Central memory CD8-positive, alpha-beta T cell (primary cell): Measurements from ENCODE around the gene CCL5.

Experiments
- ATAC-seq: fragments of 150-1000 bp; cut with Tn5 transposase; replicated peaks from 2 replicates; pipeline ENCODE4 v1.10.0; 2022; ENCODE audit warnings: mild to moderate bottlenecking, moderate FRiP score, moderate number of reproducible peaks; ENCODE audit not compliant: poor library complexity, severe bottlenecking; ENCODE audit errors: extremely low read depth
- DNase-seq, 2 donors: peaks; one replicate each; pipeline ENCODE4 v3.0.0; 2021; ENCODE audit warnings: low spot score in 2 of 2
- H3K27ac Mint-ChIP-seq: one replicate; pipeline ENCODE4 v1.8.0; 2022; ENCODE audit warnings: low read depth, mild to moderate bottlenecking, moderate library complexity, mixed read lengths
- H3K27me3 Mint-ChIP-seq: one replicate; pipeline ENCODE4 v1.8.0; 2022; ENCODE audit warnings: mixed read lengths
- H3K36me3 Mint-ChIP-seq: one replicate; pipeline ENCODE4 v1.8.0; 2022; ENCODE audit warnings: mild to moderate bottlenecking, moderate library complexity, mixed read lengths; ENCODE audit not compliant: insufficient read depth
- H3K4me1 Mint-ChIP-seq: one replicate; pipeline ENCODE4 v1.8.0; 2022; ENCODE audit warnings: mixed read lengths
- H3K4me3 Mint-ChIP-seq: one replicate; pipeline ENCODE4 v1.8.0; 2022; ENCODE audit warnings: mild to moderate bottlenecking, moderate library complexity, mixed read lengths
- H3K9me3 Mint-ChIP-seq: one replicate; pipeline ENCODE4 v1.8.0; 2022; ENCODE audit warnings: mixed read lengths

CCL5 gene

DNA sequence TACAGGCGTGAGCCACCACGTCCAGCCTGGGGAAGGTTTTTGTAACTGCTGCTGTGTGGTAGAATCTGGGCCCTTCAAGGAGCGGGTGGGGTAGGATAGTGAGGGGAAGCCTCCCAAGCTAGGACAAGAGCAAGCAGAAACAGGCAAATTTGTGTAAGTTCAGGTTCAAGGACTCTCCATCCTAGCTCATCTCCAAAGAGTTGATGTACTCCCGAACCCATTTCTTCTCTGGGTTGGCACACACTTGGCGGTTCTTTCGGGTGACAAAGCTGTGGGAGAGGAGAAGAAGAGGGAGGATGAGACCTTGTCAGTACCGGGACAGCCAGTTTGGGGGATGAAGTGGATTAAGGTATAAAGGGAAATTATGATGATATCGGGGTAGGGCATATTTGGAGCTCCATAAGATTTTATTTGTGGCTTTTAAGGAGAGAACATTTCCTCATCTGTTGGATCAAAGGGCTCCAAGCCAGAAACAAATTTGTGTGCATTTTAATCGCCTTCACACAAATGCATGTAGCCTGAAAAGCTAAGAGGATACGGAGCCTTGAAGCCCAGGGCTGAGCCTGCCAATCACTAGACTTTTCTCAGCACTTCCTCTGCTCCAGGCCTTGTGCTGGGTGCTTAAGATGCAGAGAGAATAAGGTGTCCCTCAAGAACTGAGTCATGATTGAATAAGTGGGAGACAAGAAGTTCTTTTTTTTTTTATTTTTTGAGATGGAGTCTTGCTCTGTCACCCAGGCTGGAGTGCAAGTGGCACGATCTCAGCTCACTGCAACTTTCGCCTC is 7.8 kb downstream of the CCL5 start:
- DNase-seq (no peak), ATAC-seq (no peak)
- Mint-ChIP-seq H3K27me3 (no peaks in the 10 kb centered on the region), H3K36me3 (peaks cover 68% of the 10 kb centered on the region), H3K27ac (peak overlapping the region; percentile 68), H3K9me3 (no peaks in the 10 kb centered on the region), H3K4me1 (peaks cover 60% of the 10 kb centered on the region), H3K4me3 (peak overlapping the region; percentile 18)

DNA sequence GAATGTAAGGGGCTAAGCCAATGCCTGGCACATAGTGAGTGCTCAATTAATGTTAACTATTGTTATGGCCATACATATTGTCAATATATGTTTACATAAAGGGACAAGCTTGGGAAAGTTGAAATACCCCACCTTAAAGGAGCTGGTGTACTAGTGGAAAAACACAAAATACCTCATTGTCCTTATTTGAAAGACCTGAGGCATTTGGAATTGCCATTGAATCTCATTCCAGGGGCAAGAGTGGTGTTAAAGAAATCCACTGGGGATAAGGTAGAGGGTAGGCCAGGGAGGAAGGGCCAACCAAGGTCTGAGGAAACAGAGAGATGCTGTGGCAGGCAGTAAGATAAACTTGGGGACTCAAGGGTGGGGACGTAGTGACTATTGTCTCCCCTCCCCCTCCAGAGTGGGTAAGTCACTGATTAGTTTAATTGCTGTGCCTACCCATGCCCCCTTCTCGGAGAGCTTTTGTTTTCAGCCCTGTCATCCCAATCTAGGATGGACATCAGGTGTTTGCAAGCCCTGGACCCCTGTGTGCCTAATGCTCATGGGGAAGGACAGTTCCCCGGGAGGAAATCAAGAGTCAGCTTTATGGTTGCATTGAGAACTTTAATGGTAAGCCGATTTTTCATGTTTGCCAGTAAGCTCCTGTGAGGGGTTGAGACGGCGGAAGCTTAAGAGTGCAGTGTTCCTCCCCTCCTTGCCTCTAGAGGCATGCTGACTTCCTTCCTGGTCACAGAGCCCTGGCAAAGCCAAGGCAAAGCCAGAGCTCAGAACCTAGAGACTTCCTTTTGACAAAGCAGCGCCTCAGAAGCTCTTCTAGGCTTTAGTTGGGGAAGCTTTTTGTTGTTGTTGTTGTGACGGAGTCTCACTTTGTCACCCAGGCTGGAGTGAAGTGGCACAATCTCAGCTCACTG is 9.0 kb downstream of the CCL5 start:
- Mint-ChIP-seq H3K27ac (peak overlapping the region; percentile 9), H3K9me3 (no peaks in the 10 kb centered on the region), H3K27me3 (no peaks in the 10 kb centered on the region), H3K4me3 (no peak overlapping the region), H3K36me3 (peaks cover 62% of the 10 kb centered on the region), H3K4me1 (peaks cover 56% of the 10 kb centered on the region)
- DNase-seq = no peak
- no peak for ATAC-seq

DNA sequence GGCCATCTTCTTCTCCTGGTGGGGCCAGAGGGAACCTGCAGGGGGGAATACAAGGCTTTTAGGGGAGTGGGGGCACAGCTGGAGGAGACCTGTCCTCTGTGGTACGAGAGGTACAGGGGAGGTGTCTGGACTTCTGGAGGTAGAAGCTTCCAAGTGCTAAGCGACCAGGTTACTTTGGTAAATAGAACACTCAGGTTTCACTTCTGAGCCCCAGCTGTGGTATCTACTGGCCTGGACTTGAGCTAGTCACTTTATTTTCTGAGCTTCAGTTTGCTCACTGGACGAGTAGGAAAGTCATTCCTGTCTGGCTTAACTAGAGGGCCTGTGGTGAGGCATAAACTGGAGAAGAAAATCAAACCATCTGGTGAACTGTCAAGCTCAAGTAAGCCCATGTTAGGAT is 11.4 kb downstream of the CCL5 start, which contains the start of gene HEATR9:
HEATR9 (minus strand) TSS at position 155 of the 400 bp plus-strand sequence; CDS start at position 6, 149 bp downstream.
- no peaks in the 10 kb centered on the region for H3K9me3 Mint-ChIP-seq
- DNase-seq (no peak), ATAC-seq (no peak)
- H3K36me3 Mint-ChIP-seq = peaks cover 43% of the 10 kb centered on the region
- no peaks in the 10 kb centered on the region for H3K27me3 Mint-ChIP-seq
- no peak within 1 kb of the TSS for H3K4me3 Mint-ChIP-seq
- peak within 1 kb of the TSS; percentile 9 for H3K27ac Mint-ChIP-seq
- peaks cover 51% of the 10 kb centered on the region for H3K4me1 Mint-ChIP-seq

DNA sequence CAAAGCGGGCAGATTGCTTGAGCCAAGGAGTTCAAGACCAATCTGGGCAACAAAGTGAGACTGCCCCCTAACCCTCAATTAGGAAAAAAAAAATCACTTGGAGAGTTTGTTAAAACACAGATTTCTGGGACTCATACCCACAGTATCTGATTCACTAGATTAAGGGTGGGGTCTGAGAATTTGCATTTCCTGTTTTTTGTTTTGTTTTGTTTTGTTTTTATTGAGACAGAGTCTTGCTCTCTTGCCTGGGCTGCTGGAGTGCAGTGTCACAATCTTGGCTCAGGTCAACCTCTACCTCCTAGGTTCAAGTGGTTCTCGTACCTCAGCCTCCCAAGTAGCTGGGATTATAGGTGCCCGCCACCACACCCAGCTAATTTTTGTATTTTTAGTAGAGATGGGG is 12.6 kb downstream of the CCL5 start:
- DNase-seq (no peak), ATAC-seq (no peak)
- Mint-ChIP-seq H3K36me3 (peaks cover 32% of the 10 kb centered on the region), H3K27me3 (no peaks in the 10 kb centered on the region), H3K4me1 (peaks cover 44% of the 10 kb centered on the region), H3K4me3 (no peak overlapping the region), H3K27ac (no peak overlapping the region), H3K9me3 (no peaks in the 10 kb centered on the region)

DNA sequence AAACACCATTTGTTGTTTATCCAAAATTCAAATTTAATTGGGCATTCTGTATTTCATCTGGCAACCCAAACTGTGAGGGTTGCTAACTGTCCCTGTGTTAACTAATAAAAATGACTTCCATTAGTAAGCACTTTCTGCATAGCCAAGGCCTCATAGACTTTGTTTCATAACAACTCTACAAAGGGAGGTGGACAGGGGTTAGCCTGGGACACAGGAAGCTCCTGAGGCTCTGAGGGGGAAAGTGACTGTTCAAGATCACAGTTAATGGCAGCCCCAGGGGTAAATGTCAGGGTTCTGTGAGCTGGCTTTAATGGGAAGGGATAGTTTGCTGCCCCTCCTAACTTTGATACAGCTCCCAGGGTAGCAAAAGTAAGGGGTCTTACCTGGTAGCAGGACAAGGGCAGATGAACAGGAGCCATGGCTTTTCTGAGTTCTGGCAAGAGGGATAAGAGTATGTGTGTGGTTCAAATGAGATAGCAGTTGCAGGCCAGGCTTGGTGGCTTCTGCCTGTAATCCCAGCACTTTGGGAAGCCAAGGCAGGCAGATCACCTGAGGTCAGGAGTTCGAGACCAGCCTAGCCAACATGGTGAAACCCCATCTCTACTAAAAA is 13.7 kb downstream of the CCL5 start:
- peaks cover 23% of the 10 kb centered on the region for H3K36me3 Mint-ChIP-seq
- ATAC-seq (no peak), DNase-seq (no peak)
- H3K9me3 Mint-ChIP-seq = no peaks in the 10 kb centered on the region
- H3K27me3 Mint-ChIP-seq = no peaks in the 10 kb centered on the region
- H3K27ac Mint-ChIP-seq = peak overlapping the region; percentile 44
- H3K4me1 Mint-ChIP-seq = peaks cover 37% of the 10 kb centered on the region
- H3K4me3 Mint-ChIP-seq = no peak overlapping the region

DNA sequence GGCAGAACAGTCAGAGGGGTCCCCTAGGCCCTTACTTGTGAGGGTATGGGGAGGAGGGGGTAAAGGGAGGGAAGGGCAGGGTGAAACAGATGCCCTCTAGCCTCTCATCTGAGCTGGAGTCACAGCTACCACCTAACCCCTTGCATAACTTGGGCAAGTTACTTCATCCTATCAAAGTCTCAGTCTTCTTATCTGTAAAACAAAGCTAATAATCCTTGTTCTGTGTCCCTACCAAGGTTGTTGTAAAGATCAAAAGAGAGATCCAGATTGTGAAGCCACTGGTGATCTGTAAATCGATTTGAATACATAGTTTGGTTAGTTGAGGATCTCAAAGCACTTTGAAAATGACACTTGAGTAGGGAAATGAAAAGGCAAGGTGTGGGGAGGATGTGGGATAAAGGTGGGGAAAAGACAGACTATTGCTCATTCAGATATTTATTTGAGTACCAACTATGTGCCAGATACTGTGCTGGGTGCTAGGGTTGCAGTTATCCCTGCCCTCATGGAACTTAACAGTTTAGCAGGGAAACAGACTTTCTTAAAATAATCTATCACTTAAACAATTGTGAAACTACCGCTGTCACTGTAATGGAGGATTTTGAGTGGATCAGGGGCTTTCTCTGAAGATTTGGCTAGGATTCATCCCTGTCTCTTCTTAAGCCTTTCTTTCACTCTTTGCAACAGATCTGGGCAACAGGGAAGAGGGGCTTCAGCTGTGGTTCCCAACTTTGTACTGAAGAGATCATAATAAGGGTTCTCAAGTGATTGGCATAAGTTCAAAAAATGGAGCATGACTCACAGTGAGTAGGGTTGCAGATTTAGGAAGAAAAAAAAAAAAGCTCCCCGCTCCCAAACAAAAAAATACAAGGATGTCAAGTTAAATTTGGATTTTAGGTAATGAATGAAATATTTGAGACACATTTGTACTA is 14.5 kb downstream of the CCL5 start:
- no peak for DNase-seq
- H3K27me3 Mint-ChIP-seq = no peaks in the 10 kb centered on the region
- peak overlapping the region; percentile 44 for H3K27ac Mint-ChIP-seq
- H3K36me3 Mint-ChIP-seq = peaks cover 19% of the 10 kb centered on the region
- no peak for ATAC-seq
- H3K4me1 Mint-ChIP-seq = peaks cover 29% of the 10 kb centered on the region
- H3K4me3 Mint-ChIP-seq = no peak overlapping the region
- no peaks in the 10 kb centered on the region for H3K9me3 Mint-ChIP-seq

DNA sequence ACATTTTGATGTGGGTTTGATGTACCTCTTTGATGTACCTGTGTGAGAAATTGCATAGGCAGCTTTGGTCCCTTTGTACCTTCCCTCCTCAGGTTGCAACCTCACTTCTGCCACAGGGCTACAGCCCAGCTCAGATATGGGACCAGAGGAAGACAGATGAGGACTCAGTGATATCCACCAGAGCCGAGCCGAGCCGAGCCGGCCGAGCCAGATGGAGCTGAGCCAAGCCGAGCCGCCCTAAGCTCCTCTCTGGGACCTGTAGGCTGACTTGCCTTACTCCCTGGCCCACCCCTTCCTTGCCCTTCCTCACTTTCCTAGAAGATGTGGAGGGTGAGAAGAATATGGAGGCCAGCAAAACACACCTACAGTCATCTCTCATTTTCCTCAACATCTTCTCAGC is 15.3 kb downstream of the CCL5 start:
- Mint-ChIP-seq H3K36me3 (peaks cover 15% of the 10 kb centered on the region), H3K27ac (no peak overlapping the region), H3K4me1 (peaks cover 26% of the 10 kb centered on the region), H3K4me3 (no peak overlapping the region), H3K27me3 (no peaks in the 10 kb centered on the region), H3K9me3 (no peaks in the 10 kb centered on the region)
- ATAC-seq (no peak), DNase-seq (no peak)

DNA sequence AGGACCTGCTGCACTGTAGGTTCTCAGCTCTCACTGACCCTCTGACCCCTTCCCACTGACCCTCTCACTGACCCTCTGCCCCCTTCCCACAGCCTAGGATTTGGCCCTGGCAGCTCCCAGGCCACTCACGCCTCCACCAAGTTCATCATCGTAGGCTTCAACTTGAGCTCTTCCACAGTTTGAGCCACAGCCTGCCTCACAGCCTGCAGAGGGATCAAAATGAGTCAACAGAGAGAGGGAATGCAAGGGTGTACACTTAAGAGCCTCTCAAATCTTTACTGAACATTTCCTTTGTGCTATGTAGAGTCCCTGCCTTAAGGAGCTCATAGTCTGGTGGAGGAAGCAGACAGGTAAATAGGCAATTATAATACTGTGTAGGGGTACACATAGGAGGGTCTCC is 23.6 kb downstream of the CCL5 start:
- ATAC-seq = no peak

DNA sequence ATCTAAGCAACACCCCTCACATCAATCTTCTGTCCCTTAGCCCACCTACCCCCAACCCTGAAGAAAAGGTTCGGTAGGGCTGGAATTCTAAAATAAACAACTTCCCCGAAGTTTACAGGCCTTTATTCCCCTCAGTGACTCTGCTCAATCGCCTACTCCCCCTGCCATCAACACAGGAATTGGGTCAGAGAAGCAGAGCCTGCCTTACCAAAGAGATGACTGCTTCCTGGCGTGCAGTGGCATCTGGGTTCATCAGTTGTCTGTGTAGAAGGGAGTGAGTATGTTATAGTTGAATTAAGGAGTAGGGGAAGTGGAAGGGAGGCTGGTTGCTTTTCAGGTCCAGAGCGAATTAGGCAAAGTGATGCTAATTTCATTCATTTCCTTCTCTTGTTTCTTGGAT is 24.2 kb downstream of the CCL5 start:
- H3K4me3 Mint-ChIP-seq = no peak overlapping the region
- peaks cover 31% of the 10 kb centered on the region for H3K4me1 Mint-ChIP-seq
- no peaks in the 10 kb centered on the region for H3K9me3 Mint-ChIP-seq
- peaks cover 5% of the 10 kb centered on the region for H3K36me3 Mint-ChIP-seq
- DNase-seq (no peak), ATAC-seq (no peak)
- no peaks in the 10 kb centered on the region for H3K27me3 Mint-ChIP-seq
- H3K27ac Mint-ChIP-seq = peak overlapping the region; percentile 17

More for the DNA sequence above, 23.6 kb downstream of the CCL5 start:
- no peak overlapping the region for H3K4me3 Mint-ChIP-seq
- no peak for DNase-seq
- H3K4me1 Mint-ChIP-seq = peaks cover 25% of the 10 kb centered on the region
- H3K27ac Mint-ChIP-seq = no peak overlapping the region
- no peaks in the 10 kb centered on the region for H3K27me3 Mint-ChIP-seq
- peaks cover 7% of the 10 kb centered on the region for H3K36me3 Mint-ChIP-seq
- no peaks in the 10 kb centered on the region for H3K9me3 Mint-ChIP-seq

DNA sequence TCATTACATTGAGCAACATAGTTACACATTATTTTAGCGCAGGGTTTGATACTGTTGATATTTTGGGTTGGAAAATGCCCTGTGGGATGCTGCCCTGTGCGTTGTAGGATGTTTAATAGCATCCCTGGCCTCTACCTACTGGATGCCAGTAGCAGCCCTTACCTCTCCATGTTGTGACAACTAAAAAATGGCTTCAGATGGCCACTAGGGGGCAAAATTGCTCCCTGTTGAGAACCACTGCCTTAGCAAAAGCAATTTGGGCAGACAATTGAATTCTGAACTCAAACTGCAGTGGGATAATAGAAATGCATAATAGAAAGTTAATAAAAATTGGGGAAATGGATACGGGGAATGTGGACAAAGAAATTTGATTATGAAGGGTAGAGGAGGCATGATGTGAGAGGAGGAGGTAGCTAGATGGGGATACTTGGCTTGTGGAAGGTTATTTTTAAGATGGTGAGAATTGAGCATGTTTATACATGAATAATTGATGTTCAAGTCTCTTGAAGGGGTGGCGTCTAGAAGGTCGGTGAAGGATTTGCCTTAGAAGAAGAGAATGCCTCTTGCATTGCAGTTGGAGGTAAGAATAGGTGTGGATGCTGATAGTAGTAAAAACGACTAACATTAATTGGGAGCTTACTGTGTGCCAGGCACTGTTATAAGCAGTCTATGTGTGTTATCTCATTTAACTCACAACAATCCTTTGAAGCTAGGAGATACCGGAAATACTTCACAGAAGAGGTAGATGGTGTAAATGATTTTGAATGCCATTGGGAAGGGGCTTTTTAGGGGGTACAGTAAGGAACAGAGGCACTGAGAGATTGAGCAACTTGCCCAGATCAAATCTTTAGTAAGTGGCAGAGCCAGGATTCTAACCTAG is 30.5 kb downstream of the CCL5 start:
- Mint-ChIP-seq H3K9me3 (no peaks in the 10 kb centered on the region), H3K36me3 (peaks cover 21% of the 10 kb centered on the region), H3K4me1 (peaks cover 39% of the 10 kb centered on the region), H3K27ac (peak overlapping the region; percentile 70), H3K4me3 (peak overlapping the region; percentile 42), H3K27me3 (no peaks in the 10 kb centered on the region)
- peak; percentile 87 for ATAC-seq
- peak; percentile 35 to 65 for DNase-seq
